Sciatic nerve (tissue), 2 donors: Measurements from ENCODE around the gene WNK2. TPM values are rescaled to one million over a fixed set of nuclear protein-coding genes. Genes with fewer than 3 reads are reported as not detected.
A peak's percentile ranks its signal among the peaks of the same experiment; 100 is the strongest.
"Not testable (repeated sequence)": the region's sequence is repeated elsewhere in the genome, so short reads cannot be mapped to it uniquely, and the experiment has no call there.

Source experiments
- ATAC-seq: fragments of 200-7000 bp; cut with Tn5 transposase; one replicate; pipeline ENCODE4 v1.9.1; 2020; ENCODE audit warnings: mild to moderate bottlenecking, moderate library complexity
- DNase-seq: peaks from one replicate; pipeline ENCODE4 v3.0.0-alpha.2; 2020; ENCODE audit warnings: low spot score
- intact Hi-C: fragments of 100-400 bp; cut with DNase I; formaldehyde crosslinking; loops from one replicate; pipeline ENCODE4 v1.14.2; 2022
- total RNA-seq: library from RNA; stranded (reverse); fragmentation: NEBNext Ultra II Directional; extraction: Animal tissue kit (Norgen Biotek cat#: 25700); gene quantifications from one replicate; pipeline ENCODE4 v1.2.1, GENCODE V29; 2021
- donor health status: DM: no; HTN: no; CAD: no.
- donor health status: DM: no; HTN: no; CAD: no.

Gene WNK2
- total RNA-seq = 6.6 TPM

- intact Hi-C loops = no loop called here
- DNase-seq = no peak
- ATAC-seq = peak; percentile 73
These were observed at the start of gene WNK2 for GRCh38 chr9:93183663-93184431. TSS of gene WNK2 (plus strand) at chr9:93184139. CDS start at chr9:93184930, 791 bp downstream.

DNA sequence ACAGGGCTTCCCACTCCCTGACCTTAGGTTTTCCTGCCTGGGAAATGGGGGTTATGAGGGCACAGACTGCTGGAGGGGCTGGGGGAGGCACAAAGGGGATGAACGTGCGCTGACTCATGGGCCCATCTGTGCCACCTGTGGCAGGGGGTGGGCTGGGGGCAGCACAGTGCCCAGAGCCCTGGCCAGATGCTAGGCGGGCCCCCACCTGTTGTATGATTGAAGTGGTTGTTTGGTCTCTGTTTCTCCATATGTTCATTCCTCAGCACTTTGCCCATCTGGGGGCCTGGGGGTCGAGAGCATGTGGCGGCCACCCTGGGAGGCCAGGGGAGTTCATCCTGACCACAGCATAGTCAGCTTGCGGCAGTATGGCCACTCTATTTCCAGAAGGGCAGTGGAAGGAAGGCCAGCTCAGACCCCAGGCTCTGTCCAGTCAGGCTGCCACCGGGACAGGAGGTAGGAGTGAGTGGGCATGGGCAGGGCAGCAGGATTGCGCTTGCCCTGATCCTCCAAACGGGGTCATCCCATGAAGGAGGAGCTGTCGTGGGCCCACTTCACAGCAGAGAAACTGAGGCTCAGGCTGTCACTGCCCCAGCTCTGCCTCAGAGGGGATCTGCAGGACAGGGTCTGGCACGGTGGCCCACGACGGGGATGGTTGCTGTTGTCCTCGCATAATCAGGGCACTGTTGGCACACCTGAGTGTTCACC is 49.0 kb upstream of the WNK2 start:
- no peak for ATAC-seq
- no peak for DNase-seq
- intact Hi-C loops = no loop called here

- DNase-seq = no peak
- ATAC-seq = no peak
- intact Hi-C loops = no loop called here
These were observed 47.9 kb upstream of the WNK2 start for GRCh38 chr9:93136011-93136440.

DNA sequence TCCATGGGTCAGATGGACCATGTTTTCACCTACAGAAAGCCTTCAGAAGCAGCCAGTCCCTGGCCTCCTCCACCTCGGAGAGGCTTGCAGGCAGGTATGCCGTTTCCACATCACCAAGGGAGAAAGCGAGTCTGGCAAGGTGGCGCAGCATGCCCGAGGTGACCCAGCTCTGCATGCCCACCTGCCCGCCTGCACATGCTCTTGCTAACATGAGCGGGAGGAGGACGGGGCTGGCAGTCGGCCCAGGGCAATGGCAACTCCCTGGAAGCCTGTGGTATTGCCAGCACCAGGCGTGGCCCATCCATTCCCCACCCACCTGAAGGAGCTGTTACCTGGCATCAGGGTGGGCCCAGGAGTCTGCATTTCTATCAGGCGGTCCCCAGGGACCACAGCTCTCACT is 46.6 kb upstream of the WNK2 start:
- no peak for DNase-seq
- intact Hi-C loops = no loop called here
- no peak for ATAC-seq

- ATAC-seq (no peak), DNase-seq (no peak)
- intact Hi-C loops = no loop called here
These were observed 45.7 kb upstream of the WNK2 start for GRCh38 chr9:93138171-93138764.

DNA sequence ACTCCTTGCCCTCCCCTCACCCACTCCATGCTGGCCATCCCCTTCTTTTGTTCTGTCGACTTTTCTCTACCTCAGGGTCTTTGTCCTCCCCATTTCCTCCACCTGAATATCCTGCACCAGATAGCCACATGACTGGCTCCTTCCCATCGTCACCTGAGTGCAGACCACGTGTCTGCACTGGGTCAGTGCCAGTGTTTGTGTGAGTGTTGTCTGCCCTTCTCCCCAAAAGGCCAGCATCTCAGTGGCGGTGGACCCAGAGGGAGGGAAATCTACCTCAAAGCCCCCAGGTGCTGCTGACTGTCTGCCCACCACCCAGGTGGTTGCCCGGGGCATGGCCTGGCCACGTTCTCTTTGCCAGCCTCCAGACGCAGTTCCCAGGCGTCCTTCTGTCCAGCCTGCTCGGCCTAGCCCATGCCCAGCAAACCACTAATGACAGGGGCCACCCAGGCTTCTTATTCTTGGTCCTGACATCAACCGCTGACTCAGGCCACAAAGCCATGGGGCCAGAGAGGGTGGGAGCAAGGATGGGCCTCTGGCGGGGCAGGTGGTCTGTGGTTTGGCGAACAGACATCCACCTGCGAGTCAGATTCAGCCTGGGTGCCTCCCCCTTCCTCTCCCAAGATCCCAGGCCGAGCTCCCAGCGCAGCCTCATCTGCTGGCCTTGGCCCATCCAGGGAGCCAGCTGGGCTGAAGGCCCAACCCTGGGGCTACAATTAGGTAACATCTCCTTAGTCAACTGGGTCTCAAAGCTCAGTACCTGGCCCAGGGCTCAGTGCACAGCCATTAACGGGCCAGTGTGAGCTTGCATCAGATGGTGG is 44.4 kb upstream of the WNK2 start:
- ATAC-seq (no peak), DNase-seq (no peak)
- intact Hi-C loops = no loop called here

- no peak for DNase-seq
- peak; percentile 60 for ATAC-seq
- intact Hi-C loops = no loop called here
These were observed 42.0 kb upstream of the WNK2 start for GRCh38 chr9:93141771-93142483.

GRCh38 chr9:93143830-93144530 is 40.0 kb upstream of the WNK2 start:
- DNase-seq = no peak
- peak; percentile 77 for ATAC-seq
- intact Hi-C loops = no loop called here

- ATAC-seq, intact Hi-C loops: not testable (repeated sequence)
These were observed 37.2 kb upstream of the WNK2 start for GRCh38 chr9:93146696-93147095.

DNA sequence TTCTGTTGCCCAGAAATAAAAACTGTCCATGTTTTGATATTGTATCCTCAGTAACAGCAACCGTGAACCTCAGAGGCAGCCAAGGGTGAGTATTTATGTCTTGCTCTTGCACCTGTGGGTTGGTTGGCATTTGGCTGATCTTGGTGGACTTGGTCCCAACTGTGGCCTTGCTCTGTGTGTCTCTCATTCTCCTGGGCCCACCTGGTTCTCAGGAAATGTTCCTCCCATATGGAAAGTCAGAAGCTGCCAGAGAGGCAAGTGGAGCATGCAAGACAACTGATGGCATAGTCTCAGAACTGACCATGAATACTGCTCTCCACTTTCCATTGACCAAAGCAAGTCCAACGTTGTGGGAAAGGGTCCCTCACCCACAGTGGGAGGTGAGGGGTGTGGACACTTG is 36.3 kb upstream of the WNK2 start:
- ATAC-seq (no peak), DNase-seq (no peak)
- intact Hi-C loops = no loop called here

More at GRCh38 chr9:93146696-93147095, 37.2 kb upstream of the WNK2 start:
- not testable (repeated sequence) for DNase-seq

DNA sequence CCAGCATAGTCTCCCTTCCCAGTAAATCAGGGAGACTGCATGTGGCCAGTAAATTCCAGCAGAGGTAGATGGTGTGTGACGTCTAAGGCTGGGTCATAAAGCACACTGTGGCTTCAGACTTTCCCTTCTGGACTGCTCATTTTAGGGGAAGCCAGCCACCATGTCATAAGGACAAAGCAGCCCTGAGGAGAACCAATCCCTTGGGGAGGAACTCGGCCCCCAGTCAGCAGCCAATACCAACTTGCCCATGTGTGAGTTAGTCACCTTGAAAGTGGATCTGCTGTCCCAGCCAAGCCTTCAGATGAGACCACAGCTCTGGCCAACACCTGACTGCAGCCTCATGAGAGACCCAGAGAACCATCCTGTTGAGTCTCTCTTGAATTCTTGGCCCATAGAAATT is 35.2 kb upstream of the WNK2 start:
- DNase-seq = no peak
- intact Hi-C loops = no loop called here
- no peak for ATAC-seq

GRCh38 chr9:93149361-93149760 is 34.6 kb upstream of the WNK2 start:
- intact Hi-C loops = no loop called here
- ATAC-seq (no peak), DNase-seq (no peak)

DNA sequence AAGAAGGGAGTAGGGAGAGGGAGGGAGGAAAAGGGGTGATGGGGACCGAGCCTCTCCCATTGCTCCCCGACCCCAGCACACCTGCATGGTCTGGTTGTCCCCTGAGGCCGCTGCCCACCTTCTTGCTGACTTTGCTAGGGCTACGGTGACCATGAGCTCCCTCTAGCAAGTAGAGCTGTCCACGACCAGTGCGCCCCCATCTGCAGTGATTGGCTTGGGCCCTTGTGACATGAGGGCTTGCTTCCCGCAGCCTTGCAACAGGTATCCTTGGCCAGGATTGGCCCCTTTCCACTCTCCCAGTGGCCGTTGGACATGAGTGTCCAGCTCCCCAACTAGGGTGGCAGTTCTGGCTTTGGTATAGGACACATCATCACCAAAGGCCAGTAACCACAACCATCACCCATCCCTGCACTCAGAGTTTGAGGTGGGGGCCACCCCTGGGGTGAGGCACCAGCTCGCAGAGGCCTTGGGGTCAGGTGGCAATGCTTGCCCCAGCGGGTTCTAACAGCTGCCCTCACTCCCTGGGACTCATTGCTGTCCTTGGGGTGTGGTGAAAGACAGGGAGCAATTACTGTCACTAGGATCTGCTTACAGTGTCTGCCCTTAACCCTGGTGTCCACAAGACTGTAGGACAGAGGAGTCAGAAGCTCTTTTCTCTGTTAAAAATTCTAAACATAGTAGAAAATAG is 32.7 kb upstream of the WNK2 start:
- ATAC-seq = no peak
- no peak for DNase-seq
- intact Hi-C loops = no loop called here

GRCh38 chr9:93154293-93154903 is 29.5 kb upstream of the WNK2 start:
- DNase-seq = no peak
- intact Hi-C loops = no loop called here
- no peak for ATAC-seq

DNA sequence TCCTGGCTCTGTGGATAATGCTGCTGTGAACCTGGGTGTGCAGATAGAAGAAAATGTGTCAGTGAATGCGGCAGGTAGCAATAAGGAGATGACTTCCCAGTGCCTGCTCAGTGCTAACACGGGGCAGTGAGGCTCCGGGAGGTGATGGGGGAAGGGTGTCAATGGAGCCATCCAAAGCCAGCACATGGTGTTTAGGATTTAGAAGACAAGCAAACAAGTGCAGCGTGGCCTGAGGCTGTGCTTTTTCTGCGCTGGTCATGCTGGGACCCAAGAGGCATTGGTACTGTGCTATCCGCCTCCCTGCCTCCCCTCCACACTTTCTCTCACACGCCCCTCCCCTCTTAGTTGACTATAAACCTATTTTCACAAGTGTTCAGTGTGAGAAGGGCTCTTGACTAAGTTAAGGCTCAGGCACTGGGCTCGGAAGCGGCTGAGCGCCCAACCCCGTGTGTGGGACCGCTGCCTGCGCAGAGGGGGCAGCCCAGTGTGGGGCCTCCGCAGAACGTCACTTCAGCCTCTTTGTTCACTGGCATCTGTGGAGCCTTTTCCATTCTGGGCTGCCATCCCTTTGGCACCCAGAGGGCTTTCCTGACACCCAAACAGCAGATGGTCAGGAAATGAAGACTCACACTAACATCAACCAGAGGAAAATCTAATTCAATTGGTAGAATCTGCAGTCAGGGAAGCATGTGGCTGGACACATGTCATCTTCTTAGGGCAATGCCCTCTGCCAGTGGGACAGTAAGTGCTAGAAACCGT is 28.0 kb upstream of the WNK2 start:
- intact Hi-C loops = no loop called here
- DNase-seq (no peak), ATAC-seq (no peak)

DNA sequence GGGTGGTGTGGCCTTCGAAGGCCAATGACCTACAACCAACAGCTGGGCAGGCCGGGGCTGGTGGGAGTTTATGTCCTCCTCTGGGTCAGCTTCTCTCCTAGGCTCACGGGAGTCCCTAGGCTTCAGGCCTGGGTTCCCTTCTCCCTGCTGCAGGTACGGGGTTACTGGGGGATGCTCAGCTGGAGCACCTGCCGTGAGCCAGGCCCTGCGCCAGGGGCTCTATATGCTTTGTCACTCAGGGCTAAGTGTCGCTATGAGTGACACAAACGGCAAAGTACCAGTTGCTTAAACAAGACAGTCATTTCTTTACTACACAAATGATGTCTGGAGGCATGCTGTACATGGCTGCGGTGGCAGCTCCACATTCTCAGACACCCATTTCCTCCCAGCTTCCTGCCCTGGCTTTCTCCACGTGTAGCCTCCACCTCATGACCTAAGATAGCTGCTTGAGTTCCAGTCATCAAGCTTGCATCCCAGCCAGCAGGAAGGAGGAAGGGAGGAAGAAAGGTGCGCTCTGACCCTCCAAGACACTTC is 27.4 kb upstream of the WNK2 start:
- intact Hi-C loops = no loop called here
- DNase-seq = no peak
- no peak for ATAC-seq
